HG03280 (cell line): ENCODE measurements around the gene RASSF8.

Source experiments
- ATAC-seq: cut with Tn5 transposase; IDR thresholded peaks from one replicate; pipeline ENCODE4 v1.9.1; 2021; ENCODE audit warnings: mild to moderate bottlenecking, moderate library complexity; ENCODE audit not compliant: unreplicated experiment

RASSF8 gene

DNA sequence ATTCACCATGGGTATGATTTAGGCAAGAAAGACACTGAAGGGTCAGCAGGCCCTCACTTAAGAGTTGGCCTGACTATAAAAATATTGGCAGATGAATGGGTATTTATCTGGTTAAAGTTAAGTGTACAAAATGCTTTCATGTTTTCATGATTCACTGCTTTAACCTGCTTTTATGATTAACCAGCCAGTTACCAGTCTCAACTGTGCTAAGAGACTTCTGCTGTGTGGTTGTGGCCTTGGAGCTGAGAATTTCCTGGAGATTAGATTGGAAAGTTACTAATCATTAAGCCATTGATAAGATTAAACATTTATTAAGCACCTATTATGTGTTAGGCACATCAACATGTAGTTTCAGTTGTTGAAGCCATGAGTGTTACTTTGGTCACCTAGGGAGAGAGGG, 68.9 kb downstream of the RASSF8 start:
- no peak for ATAC-seq

DNA sequence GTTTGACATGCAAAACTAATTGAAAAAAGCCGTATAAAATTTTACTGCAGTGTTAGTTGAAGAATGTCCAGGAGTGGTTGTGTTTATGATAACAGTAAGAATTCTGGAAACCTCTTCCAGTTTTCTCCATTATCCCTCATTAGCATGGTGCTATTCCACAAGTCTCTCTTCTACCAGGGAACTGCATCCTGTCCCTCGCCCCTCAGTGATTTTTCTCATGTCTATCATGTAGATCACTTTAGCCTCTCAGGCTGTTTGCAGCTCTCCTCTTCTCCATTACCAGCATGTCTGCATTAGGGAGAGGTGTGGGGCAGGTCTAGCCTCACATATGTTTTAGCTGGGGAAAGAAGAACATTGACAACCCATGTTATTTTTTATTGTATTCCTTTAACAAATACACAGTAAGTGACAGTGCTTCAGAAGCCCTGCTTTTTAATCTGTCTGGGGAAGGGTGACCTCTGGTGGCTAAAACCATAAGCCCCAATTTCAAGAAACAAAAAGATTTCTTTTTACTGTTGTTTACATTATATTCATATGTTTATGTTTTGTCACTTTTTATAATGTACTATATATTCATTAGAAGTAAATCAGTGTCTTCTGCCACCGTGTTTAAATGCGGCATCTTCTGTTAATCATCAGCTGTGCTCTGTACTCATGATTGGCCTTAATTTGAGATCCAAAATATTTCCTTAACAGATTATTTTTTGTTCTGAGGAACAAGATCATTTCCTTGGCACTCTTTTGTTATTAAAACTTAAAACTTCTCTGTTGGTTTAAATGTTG, 70.7 kb downstream of the RASSF8 start:
- ATAC-seq: no peak

GRCh38 chr12:26029736-26030022, 71.2 kb downstream of the RASSF8 start:
- no peak for ATAC-seq

GRCh38 chr12:26030371-26030770, 71.9 kb downstream of the RASSF8 start:
- no peak for ATAC-seq

GRCh38 chr12:26031318-26031717, 72.8 kb downstream of the RASSF8 start:
- no peak for ATAC-seq

DNA sequence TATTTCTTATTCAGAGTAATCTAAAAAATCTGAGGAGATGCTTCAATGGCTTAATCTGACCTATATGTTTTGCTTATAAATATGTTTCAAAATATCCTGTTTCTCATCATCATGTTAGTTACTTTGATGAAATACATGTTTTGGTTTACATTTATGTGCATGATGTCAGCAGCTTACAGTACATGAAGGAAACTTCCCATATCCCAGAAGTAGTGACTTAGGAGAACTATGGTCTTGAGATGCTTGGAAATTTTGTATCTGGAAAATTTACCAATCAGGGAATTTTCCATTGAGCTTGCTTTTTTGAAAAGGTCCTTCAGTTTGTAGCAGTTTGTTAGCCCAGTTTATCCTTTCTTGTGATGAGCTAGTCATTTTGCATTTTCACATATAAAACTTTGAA, 73.3 kb downstream of the RASSF8 start:
- ATAC-seq: no peak

DNA sequence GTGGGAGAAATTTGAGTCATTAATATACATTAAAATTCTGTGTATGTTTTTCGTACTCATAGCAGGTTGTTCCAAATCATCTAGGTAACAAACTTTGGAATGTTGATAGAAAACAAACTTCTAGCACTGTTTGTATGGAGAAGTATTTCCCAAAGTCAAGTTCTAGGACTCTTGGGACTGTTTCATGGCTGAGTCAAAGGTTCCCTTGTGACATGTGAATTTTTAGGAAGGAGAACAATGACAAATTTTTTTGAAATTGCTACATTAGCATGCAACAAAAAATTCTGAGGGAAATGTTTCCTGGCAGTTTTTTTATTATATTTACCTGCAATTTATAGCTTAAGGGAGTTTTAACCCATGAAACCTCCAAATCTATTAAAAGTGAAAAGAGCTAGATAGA, 73.8 kb downstream of the RASSF8 start:
- no peak for ATAC-seq

DNA sequence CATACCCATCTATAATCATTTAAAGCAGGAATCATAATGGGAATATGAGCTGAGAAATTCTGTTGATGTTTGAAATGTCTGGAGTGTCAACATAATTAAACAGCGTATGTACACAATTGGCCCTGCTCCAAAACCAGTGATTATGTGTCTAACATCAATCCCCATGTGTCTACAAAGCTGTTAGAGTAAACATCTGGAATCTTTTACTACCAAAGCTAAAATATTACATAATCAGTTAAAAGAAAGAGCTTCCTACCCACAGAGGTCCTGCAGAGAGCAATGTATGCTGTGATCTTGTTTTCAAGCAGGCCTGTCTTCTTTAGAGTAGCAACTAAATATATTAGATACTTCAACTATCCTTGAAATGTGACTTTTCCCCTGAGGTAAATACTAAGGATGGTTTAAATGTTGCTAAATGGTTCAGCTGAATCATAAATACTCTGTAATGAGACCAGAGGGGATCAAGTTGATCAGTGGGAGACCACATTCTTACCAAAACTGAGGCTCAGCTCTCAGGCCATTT, 74.3 kb downstream of the RASSF8 start:
- no peak for ATAC-seq

- no peak for ATAC-seq
Observed at GRCh38 chr12:26034371-26035142, 76.1 kb downstream of the RASSF8 start.

- no peak for ATAC-seq
Observed at GRCh38 chr12:26036877-26037276, 78.4 kb downstream of the RASSF8 start.

DNA sequence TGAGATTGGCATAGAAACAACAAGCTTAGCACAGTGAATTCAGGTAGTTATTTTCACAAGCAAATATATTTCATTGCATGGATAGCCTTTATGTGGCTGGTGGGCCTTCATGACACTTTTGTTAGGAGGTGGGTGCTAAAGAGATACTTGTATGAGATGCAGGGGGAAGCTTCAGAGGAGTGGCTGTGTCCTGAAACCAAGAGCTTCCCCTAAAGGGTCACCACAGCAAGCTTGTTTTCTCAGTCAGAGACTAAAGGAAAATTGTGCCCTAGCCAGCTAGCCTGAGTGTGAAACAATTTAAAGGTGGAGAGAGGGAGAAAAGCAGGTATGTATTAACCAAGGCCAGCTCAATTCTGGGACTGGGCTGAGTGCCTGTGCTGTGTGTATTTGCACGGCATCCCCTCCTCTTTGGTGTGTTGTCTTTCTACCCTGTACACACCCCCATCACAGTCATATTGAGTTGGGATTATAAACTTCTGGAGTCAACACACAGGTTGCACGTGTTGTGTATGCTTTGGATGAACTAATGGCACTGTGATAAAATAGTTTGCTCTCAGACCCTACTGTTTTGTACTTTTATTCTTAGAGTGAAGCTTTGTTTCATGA, 79.2 kb downstream of the RASSF8 start:
- no peak for ATAC-seq

DNA sequence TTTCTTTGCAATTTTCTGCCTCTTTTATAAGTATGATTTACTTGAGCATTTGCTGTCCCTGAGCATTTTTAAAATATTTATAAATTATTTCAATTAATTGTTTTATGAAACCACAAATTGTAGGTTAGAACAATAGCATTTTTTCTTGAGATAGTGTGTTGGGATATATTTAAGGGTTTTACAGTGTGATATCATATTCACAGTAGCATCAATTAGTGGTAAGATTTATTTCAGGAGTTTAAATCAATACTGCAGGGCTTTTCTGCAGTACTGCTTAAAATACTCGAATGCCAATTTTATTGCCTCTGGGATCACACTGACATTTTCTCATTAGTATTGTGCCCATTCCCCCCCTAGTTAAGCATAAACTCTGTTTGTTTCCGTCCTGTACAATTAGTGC, 84.2 kb downstream of the RASSF8 start:
- no peak for ATAC-seq

DNA sequence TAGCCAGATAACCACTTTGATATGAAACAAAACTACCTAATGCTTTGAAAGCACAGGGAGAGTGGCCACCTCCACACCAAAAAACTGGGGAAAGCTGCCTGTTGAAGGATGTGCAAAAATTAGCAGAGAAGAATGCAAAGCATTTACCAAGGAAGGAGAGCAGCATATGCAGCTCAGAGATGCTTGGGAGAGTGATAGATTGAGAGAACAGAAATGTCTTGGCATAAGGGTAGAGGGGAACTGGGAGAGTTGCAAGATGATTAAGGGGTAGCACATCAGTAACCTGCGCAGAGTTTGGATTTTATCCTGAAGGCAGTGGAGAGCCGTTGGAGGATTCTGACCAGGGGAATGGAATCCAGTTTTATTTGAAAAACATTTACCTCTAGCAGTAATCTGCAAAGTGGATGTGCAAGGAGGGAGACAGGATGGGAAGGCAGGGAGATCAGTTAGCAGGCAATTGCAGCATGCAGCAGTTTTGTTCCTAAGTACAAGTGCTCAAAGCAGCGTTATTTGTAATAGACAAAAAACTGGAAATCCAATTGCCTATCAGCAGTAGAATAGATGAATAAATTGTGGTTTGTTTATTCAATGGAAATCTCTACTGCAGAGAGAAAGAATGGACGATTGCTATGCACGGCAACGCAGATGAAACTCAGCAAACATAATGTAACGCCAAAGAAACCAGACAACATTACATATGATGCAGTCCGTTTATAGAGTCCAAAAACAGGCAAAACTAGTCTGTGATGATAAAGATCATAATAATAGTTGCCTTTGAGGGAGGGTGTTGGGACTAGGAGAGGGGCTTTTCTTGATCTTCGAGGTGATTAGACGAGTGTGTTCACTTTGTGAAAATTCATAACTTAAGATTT, 84.9 kb downstream of the RASSF8 start:
- no peak for ATAC-seq

DNA sequence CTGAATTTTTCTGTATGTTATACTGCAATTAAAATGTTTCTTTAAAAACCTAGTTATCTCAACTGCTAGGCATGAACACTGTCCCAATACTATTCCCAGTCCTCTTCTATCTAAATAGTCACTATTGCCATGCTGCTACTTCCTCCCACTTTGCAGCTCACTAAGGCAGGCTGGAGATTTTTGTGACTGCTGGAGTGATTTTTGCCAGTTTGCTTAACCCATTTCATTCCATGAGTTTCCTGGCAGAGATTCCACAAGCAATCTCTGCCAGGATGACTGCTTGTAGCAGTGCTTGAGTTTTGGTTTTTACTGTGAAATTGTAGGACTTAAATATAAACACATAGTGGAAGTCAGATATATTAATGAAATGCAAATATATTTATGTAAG, 85.5 kb downstream of the RASSF8 start:
- no peak for ATAC-seq

DNA sequence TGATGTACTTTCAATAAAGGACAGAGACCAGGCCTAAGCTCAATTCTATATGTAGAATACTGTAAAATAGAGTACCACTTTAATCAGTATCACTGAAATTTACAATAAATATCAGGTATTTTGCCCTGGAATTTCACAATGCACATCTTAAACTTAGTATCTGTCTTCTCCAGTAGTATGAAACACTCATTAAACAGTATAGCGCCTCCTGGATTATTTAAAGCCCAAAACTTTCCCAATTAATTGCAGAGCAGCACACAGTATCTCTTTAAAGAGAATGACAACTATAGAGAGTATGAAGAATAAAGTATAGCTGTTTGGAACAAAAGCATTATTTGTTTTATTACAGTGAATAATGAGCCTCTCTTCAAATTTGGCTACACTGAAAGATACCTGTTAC, 86.1 kb downstream of the RASSF8 start:
- ATAC-seq: no peak

- ATAC-seq: no peak
Observed at GRCh38 chr12:26046203-26046602, 87.7 kb downstream of the RASSF8 start.

DNA sequence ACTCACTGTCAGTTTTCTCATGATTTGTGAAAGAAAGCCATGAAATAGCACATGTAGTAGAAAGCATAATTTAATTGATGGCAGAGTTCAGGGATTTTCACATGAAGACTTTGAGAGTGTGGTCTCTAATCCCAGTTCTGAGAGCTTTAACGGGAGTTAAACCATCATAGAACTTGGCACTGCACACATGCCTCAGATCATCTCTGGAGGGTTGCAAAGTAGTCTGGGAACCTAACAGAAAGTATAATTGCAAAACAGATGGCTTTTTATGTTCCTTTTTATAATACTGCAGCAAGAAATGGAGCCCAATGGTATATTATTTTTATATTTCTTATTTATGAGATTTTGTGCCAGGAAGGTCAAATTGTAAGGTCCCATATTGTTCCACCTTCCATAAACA, 88.4 kb downstream of the RASSF8 start:
- no peak for ATAC-seq

DNA sequence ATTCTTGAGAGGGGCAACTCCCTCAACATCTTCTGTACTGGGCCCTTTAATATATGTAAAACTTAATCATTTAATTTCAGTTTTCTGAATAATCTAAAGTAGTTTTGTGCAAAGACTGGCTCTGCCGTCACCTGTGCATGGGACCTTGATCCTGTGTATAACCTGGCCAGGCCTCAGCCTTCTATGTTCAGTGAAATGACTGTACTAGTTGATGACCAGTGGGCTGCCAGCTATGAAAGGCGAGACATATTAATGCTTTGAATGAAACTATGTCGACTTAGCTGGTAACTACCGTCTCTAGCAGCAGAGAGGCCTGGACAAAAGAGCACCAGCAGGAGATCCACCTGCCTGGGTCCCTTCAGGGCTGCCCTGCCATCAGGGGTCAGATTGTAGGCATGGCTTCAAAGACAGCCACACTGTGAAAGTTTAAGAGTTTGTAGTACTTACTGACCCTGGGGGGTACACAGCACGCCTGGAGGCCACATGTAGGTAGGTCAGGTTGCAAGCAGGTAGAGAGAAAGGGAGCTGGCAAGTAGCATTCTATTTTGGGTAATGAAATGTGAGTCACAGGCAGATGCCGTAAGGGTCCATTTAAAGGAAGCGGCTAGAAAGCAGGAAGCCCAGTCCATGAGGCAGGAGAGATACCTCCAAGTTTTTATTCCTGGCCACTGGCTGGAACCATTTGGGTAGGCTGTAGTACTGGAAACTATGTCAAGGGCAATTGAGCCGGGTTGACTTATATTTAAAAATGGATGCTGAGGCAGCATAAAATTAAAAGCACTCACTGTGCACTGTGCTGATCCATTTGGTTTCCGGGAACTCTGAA, 89.1 kb downstream of the RASSF8 start:
- no peak for ATAC-seq

DNA sequence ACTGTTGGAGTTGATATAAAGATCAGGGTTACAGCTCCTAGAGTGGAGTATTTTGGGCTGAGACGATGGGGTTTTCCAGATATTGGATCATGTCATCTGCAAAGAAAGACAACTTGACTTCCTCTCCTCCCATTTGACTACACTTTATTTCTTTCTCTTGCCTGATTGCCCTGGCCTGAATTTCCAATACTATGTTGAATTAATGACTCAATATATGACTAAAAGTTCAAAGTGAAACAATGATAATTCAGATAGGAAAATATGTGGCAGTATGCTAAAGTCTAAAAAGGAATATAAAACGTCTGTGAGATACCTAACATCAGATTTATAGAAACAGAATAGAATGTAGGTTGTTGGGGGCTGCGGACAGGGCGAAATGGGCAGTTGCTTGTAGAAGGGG, 94.2 kb downstream of the RASSF8 start:
- ATAC-seq: no peak

DNA sequence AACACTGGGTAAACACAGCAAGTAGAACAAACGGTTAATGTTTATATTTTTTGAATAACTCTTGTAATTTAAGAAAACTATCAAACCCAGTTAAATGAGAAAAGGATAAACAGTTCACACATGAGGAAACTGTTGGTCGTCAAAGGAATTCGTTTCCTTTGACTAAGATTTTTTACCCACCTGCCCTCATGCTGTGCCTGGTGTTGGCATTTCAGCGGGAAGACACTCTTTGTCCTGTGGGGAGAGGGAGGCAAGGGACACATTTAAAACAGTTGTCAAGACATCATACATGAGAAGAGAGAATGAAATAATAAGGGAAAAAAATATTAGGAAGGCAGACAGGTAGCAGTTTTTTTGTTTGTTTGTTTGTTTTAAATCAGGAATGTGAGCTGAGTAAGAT, 95.9 kb downstream of the RASSF8 start:
- no peak for ATAC-seq
